GM04503 (cell line): ENCODE data around the gene ORM1.
"Not testable (repeated sequence)": the region's sequence is repeated elsewhere in the genome, so short reads cannot be mapped to it uniquely, and the experiment has no call there.

Source experiments
- DNase-seq: peaks from one replicate; pipeline ENCODE4 v3.0.0-alpha.2; 2012; ENCODE audit warnings: low read depth

Gene ORM1

GRCh38 chr9:114308361-114308950, 14.4 kb upstream of the ORM1 start:
- no peak for DNase-seq

- no peak for DNase-seq
These were observed 13.8 kb upstream of the ORM1 start for GRCh38 chr9:114309096-114309495.

- no peak for DNase-seq
These were observed 12.1 kb upstream of the ORM1 start for GRCh38 chr9:114310471-114311450.

- DNase-seq = no peak
These were observed 11.1 kb upstream of the ORM1 start for GRCh38 chr9:114311571-114312512.

GRCh38 chr9:114312513-114312875, 10.4 kb upstream of the ORM1 start:
- DNase-seq = no peak

- no peak for DNase-seq
These were observed 9.7 kb upstream of the ORM1 start for GRCh38 chr9:114313186-114313585.

GRCh38 chr9:114314256-114314867, 8.5 kb upstream of the ORM1 start:
- no peak for DNase-seq

- DNase-seq = no peak
These were observed 7.8 kb upstream of the ORM1 start for GRCh38 chr9:114314881-114315722.

GRCh38 chr9:114315723-114316363, 7.1 kb upstream of the ORM1 start:
- no peak for DNase-seq

- no peak for DNase-seq
These were observed 6.2 kb upstream of the ORM1 start for GRCh38 chr9:114316605-114317230.

- peak; percentile 57 for DNase-seq
These were observed 5.1 kb upstream of the ORM1 start for GRCh38 chr9:114317665-114318357.

- DNase-seq = no peak
These were observed 4.5 kb upstream of the ORM1 start for GRCh38 chr9:114318416-114318815.

GRCh38 chr9:114319147-114319546, 3.8 kb upstream of the ORM1 start:
- DNase-seq = no peak

- not testable (repeated sequence) for DNase-seq
These were observed 2.2 kb upstream of the ORM1 start for GRCh38 chr9:114320710-114321109.

- DNase-seq = no peak
These were observed 1.1 kb upstream of the ORM1 start for GRCh38 chr9:114321759-114322158.

- not testable (repeated sequence) for DNase-seq
These were observed 609 bp upstream of the ORM1 start for GRCh38 chr9:114322160-114322818.

- DNase-seq = not testable (repeated sequence)
These were observed 951 bp downstream of the ORM1 start for GRCh38 chr9:114323849-114324248.

- DNase-seq = no peak
These were observed 1.6 kb downstream of the ORM1 start for GRCh38 chr9:114324492-114324891.

- DNase-seq = not testable (repeated sequence)
These were observed 2.1 kb downstream of the ORM1 start for GRCh38 chr9:114324965-114325364.
